Stimulated activated CD4-positive, alpha-beta T cell treated with anti-CD3 and anti-CD28 coated beads, Interleukin-2, amount 100 ng/mL, for 48 hours (primary cell): ENCODE results near the gene EIF2A.
"Not testable (repeated sequence)": the region's sequence is repeated elsewhere in the genome, so short reads cannot be mapped to it uniquely, and the experiment has no call there.

Experiments
- DNase-seq, 2 donors: peaks; one replicate each; pipeline ENCODE4 v3.0.0-alpha.2; 2020

Gene EIF2A

DNA sequence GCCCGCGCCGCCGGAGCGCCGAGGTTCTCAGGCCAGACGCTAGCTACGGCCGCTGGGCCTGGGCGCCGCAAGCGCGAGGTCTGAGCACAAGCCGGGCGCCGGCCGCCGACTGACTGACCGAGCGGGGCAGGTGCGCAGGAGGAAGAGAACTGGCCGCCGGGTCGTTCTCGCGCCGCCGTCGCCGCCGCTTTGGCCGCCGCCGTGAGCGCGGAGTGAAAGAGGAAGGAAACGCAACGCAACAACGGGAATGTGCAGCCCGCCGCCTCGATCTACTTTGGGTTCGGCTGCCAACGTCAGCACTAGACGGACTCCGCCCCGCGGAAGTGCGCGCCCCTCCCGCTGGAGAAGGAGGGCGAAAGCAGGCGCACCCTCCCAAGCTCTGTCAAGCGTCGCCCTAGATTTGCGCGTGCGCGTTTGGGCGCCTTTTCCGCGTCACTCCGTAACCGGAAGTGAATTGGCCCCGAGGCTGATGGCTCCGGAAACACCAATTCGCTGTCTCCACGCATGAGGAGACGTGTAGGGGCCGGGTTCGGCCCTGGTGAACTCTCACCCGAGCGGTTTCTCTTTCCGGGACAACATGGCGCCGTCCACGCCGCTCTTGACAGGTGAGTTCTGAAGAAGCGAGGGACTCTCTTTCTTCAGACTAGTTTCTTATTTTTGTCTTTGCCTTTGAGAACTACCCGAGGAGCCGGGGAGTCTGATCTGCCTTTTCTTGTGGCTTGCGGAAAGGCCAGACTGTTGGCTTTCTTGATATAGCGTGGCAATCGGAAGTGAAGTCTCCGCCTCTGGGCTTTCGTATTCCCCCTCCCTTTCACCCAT lies at the start of gene EIF2A, which contains the start of gene SERP1:
EIF2A (plus strand) TSS at position 562 of the 819 bp plus-strand sequence; CDS start at position 578, 16 bp downstream.
SERP1 (minus strand) TSS at position 271 of the 819 bp plus-strand sequence. CDS start 361 bp downstream, outside the sequence.
- peak; percentile 96 to 97 for DNase-seq

- no peak for DNase-seq
These were observed 48.6 kb upstream of the EIF2A start for GRCh38 chr3:150497956-150498355.

DNA sequence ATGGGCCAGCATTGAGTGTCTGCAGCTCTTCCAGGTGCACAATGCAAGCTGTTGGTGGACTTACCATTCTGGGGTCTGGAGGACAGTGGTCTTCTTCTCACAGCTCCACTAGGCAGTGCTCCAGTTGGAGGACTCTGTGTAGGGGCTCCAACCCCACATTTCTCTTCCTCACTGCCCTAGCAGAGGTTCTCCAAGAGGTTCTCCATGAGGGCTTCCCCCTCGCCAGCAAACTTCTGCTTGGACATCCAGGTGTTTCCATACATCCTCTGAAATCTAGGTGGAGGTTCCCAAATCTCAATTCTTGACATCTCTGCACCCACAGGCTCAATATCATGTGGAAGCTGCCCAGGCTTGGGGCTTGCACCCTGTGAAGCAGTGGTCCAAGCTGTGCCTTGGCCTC lies 45.6 kb upstream of the EIF2A start:
- DNase-seq = not testable (repeated sequence)

DNA sequence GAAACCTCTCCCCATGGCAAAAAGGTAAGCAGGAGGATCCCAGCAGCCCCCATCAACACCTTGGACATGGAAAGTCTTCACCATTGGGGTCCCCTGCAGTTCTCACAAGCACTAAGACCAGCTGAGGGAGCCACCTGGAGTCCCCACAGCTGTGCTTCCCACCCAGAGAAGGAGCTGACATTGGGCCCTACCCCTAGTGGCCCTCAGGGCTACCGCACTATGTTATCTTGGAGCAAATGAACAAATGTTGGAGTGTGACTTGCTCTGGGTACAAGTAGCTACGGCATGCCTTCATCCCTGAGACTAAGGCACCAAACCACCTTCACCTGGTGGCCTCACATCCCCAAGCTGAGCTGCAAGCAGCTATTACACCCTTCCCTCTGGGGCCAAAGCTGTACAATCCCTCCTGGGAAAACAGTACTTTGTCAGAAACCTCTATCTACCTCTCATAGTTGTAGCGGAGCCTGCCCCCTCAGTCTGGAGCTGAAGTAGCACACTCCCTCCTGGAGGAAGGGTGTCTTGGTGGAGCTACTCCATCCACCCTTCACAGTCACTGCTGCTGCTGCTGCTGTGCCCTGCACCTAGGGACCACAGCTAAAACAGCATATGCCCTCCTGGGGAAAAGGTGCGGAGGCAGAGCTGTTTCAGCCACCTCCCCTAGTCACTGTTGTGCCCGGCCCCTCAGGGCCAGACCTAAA lies 43.0 kb upstream of the EIF2A start:
- DNase-seq = no peak

DNA sequence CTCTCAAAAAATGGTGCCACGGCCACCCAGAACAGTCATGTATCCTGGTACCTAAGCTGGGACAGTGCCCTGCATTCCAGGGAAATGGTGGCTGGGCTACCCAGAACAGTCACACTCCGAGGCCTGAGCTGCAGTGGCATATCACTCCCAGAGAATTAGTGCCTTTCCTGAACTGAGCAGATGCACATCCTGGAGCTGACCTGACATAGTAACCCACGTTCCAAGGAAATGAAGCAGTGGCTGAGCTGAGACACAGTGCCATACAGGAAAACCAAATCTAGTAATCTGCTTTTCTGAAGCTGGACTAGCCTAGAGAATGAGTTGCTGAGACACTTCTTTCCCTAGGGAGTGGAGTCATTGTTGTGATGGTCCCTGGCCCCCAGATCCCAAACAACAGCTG lies 42.1 kb upstream of the EIF2A start:
- DNase-seq = no peak

- DNase-seq = no peak
These were observed 38.2 kb upstream of the EIF2A start for GRCh38 chr3:150508401-150508800.

GRCh38 chr3:150509780-150510179 lies 36.8 kb upstream of the EIF2A start:
- DNase-seq = no peak

DNA sequence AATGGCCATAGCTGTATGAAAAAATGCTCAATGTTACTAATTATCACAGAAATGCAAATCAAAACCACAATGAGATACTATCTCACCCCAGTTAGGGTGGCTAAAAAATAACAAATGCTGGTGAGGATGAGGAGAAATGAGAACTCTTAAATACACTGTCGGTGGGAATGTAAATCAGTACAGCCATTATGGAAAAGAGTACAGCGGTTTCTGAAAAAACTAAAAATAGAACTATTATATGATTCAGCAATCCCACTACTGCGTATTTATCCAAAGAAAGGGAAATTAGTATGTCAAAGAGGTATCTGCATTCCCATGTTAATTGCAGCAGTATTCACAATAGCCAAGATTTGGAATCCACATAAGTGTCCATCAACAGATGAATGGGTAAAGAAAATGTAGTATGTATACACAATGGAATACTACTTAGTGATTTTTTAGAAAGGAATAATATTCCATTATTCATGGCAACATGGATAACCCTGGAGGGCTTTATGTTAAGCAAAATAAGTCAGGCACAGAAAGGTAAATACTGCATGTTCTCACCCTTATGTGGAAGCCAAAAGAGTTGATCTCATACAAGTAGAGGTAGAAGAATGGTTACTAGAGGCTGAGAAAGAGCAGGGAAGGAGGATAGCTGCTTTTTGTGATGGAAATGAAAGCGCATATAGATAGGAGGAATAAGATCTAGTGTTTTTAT lies 35.3 kb upstream of the EIF2A start:
- DNase-seq = no peak

- no peak for DNase-seq
These were observed 31.4 kb upstream of the EIF2A start for GRCh38 chr3:150515210-150515609.

DNA sequence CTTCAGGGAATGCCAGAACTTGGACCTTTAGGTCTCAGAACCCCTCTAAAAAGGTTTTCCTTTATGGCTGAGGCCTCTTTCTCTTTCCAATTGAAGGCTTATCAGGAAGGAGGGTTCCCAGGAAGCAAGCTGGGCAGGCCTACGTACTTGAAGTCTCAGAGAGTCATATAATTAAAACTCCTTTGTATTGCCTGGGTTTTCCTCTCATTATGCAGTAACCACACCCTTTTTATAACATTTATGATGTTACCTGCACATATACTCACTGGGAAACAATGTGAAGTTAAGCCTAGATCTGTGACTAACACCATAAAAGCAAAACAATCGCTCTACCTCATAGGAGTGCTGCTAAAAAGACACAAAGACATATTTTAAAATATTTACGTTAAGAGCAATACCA lies 27.6 kb upstream of the EIF2A start:
- no peak for DNase-seq

- DNase-seq = no peak
These were observed 26.2 kb upstream of the EIF2A start for GRCh38 chr3:150520408-150520807.

DNA sequence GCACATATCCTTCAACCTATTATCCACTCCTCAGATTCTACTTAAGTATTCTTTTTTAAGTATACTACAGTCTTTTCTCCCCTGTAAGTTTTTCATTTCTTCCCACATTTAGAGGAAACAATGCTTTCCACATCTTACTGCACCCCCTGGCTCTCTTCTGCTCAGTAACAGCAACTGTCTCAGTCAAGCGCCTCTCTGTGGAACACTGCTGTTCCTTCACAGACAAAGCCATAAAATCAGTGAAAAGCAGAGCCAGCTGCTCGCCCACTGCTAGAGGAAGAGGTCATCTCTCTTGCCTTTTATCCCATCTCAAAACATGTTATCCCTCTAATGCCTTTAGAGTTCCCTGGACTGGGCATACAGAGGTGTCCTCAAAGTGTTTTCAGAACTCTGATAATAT lies 25.1 kb upstream of the EIF2A start:
- no peak for DNase-seq

GRCh38 chr3:150523538-150523937 lies 23.0 kb upstream of the EIF2A start:
- DNase-seq = no peak

DNA sequence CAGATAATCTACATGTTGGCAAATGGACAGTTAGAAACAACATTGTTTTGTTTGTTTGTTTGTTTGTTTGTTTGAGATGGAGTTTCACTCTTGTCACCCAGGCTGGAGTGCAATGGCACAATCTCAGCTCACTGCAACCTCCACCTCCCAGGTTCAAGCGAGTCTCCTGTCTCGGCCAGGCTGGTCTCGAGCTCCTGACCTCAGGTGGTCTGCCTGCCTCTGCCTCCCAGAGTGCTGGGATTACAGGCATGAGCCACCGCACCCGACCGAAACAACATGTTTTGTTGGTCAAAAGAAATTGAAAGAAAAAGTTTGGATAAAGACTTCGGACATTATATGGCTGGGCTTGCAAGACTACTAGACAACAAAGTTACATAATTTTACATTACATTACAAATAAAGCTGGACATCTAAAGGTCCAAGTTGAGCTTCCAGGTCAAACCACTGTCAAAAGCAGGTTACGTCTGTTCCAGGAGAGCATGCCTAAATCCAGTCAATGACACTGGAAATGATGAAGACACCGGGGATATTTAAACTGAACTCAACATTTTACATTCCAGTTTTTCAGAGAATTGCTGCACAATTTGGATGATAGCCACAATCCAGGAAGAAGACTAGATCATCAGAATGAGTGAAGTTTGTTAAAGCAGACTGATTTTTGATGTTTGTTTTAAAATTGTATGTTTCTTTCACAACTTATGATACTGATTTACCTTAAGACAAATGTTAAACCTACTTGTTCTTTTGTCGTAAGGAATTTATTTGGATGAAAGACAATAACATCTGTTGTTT lies 18.9 kb upstream of the EIF2A start:
- DNase-seq = no peak

DNA sequence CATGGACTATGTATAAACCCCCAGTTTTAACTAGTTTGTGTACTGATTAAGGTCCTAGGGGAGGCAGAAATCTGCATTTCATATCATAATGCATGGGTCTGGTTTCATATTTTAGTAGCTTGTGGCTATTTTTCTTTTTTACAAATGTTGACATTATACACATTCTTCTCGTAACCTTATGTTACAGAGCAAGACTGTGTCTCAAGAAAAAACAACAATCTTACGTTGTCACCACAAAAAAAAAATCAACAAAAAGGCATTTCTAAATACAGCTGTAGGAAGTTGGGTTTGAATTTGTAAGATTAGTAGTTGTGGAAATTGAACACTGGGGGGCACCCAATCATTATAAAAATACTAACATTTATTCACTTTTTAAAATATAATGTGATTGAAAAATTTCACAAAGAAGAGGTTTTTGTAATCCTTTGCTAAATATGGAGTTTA lies 18.2 kb upstream of the EIF2A start:
- DNase-seq = no peak

DNA sequence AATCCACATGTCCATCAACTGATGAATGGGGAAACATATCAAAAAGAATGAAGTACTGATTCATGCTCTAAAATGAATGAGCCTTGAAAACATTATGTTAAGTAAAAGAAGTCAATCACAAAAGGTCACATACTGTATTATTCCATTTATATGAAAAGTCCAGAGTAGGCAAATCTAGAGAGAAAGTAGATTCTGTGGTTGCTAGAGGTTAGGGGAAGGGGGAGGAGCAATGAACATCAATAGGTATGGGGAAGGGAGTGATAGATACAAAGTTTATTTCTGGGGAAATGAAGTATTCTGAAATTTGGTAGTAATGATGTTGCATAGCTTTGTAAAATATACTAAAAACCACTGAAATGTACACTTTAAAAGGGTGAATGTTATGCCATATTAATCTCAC lies 14.8 kb upstream of the EIF2A start:
- no peak for DNase-seq

DNA sequence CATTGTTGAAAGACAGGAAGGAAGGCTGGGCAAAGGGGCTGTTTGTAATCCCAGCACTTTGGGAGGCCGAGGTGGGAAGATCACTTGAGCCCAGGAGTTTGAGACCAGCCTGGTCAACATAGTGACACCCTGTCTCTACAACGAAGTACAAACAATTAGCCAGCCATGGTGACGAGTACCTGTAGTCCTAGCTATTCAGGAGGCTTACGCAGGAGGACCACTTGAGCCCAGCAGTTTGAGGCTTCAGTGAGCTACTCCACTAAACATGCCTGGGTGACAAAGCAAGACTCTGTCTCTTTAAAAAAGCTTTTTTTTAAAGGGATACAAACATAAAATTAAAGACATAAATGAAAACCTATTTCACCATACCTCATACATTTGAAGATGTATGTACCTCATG lies 11.4 kb upstream of the EIF2A start:
- no peak for DNase-seq

DNA sequence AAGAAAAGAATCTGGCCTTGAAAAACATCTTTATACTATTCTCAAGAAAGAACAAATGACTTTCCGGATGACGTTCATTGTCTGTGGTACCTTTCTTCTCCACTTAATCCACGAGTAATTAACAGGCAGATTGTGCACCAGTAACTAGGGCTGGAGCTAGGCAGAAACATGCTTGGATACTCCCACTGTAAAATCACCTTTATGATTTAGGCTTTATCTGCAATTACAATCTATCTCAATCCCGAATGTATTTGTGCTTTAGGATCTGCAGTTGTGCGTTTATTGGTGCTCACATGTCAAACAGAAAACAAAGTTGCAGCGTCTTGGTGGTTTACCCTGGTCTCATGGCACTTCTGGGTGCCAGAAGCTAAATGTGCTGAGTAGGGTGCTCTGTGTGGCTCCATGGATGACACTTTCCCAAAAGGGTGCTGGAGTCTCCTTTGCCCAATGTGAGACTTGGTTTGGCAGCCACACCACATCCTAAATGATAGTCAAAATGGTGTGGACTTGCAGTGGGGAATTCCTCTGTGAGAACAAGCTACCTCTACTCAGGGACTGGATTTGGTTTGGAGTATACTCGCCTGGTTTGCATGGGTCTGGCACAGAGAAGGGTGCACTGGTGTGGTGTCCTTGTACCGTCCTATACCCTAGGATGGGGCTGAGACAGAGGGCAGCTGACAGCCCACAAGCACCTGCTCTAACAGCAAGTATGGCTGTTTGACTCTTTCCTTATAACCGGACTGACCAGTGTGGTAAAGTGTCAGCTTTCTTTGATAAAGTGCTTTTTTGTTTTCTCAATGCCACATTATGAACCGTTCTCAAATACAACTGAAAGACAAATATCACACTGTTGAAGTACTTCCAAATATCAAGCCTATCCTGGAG lies 8.0 kb upstream of the EIF2A start:
- DNase-seq = no peak

- DNase-seq = no peak
These were observed 6.3 kb upstream of the EIF2A start for GRCh38 chr3:150540297-150540696.

- DNase-seq = no peak
These were observed 5.6 kb upstream of the EIF2A start for GRCh38 chr3:150540991-150541390.

DNA sequence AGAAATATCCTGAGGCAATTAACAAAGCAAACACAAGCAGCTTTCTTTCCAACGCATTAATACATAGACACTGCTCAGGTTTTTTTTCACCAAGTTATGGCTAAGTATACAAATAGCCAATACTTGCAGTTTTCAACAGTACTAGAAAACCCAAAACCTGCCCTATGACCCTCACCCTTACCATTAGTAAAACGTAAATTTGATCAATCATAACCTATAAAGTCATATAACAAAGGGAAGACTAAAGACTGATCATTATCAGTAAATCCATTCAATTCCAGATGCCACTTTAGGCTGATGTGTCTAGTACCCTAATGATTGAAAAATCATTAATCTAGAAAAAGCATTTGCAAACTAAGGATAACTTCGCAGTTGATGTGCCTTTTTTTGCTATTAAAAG lies 3.5 kb upstream of the EIF2A start:
- DNase-seq = no peak

DNA sequence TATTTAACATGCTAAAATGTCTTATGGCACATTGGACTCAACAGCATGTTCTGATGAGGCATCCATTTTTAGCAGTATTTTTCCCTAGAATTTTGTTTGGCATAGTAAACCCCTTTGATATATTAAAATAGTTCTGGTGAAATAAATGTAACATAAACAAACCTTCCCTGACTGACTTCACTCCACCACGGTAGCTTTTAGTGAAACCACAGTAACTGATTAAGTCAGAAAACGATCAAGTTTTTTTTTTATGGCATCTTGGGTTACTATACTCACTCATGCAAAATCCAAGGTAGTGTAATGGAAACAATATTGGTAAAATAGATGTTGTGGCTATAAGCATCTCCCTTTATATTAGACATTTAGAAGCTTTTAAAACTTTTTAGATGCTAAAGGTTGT lies 3.1 kb upstream of the EIF2A start:
- DNase-seq = no peak
